Breast epithelium (tissue), 3 donors: Measurements from ENCODE around the gene VWF.
"Not testable (repeated sequence)": the region's sequence is repeated elsewhere in the genome, so short reads cannot be mapped to it uniquely, and the experiment has no call there.

Experiments used
- CTCF ChIP-seq, 3 donors: fragments of 450-650 bp; IDR thresholded peaks; one replicate each; pipeline ENCODE4 v1.5.1; 2016 to 2017; ENCODE audit warnings: antibody characterized with exemption in 3 of 3, mild to moderate bottlenecking in 3 of 3, moderate library complexity in 3 of 3
- POLR2AphosphoS5 ChIP-seq, 3 donors: sonication (generic); formaldehyde crosslinking; IDR thresholded peaks; one replicate each; pipeline ENCODE4 v1.6.1; 2017; ENCODE audit warnings: antibody characterized with exemption in 3 of 3

GRCh38 chr12:6148722-6149121, 24.3 kb upstream of the VWF start:
- TF ChIP-seq CTCF, POLR2AphosphoS5 (IDR thresholded peaks at IDR 0.05): not testable (repeated sequence)
